ENCODE data around the gene ESPN.
"Not testable (repeated sequence)": the region's sequence is repeated elsewhere in the genome, so short reads cannot be mapped to it uniquely, and the experiment has no call there.

The ESPN gene

GRCh38 chr1:6424619-6425593 lies at the start of gene ESPN:
TSS of gene ESPN (plus strand) at chr1:6424776. CDS start at chr1:6424956, 180 bp downstream.
- no peak for DNase-seq

- DNase-seq, result no peak
Measured at GRCh38 chr1:6378096-6378746, 46.4 kb upstream of the ESPN start.

DNA sequence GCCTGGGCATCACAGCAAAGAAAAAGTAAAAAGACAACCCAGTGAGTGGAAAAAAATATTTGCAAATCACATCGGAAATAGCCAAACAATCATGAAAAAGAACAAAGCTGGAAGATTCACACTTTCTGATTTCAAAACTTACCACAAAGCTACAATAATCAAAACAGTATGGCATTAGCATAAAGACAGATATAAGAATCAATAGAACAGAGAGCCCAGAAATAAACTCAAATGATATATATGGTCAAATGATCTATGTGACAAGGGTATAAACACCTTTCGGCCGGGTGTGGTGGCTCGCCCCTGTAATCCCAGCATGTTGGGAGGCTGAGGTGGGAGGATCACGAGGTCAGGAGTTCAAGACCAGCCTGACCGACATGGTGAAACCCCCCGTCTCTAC lies 44.5 kb upstream of the ESPN start:
- DNase-seq, result no peak

- DNase-seq, result no peak
Measured at GRCh38 chr1:6384135-6384534, 40.4 kb upstream of the ESPN start.

DNA sequence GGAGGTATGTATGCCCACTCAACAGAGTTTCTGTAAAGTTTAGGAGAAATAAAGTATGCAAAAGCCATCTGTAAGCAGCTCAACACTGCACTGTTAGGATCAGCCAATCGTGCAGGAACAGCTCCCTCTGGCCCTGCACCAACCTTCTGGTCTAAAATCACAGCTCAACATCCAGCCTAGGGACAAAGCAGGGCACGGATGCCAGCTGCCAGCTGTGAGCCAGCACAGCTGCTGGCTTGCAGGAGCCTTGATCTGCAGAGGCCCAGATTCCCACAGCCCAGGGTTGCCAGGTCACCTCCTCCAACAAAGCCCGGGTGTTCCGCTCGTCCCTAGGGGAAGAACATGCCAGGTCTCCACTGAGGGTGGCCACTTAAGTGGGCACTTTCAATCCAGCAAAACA lies 39.6 kb upstream of the ESPN start:
- DNase-seq, result peak; percentile 58

DNA sequence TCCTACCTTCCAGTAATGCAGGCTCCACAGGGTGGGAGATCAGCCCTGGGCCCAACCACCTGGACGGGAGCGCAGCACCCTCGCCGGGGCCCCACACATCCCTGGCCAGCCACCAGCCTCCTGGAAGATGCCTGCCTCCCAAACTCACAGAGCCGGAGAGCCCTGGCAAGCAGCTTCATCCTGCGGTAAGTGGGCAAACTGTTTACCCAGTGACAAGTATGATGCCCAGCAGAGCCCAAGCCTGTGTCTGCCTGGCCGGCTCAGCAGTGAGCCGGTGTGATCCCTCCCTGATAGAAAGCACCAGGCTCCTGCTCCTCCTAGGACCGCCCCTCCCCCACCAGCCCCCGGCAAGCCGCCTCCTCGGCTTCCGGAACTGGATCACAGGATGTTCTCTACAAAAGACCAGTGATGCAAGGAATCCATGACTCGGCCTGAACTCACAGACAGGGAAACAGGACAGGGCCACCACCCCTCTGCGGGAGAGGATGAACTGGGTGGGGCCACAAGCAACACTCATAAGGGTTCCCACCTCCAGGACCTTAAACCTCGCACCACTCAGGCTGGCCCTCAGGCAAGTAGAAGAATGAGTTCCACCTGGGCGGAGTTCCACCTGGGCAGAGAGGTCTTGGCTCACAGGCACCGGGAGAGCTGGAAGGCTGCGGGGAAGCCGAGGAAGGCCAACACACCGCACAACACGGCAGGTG lies 38.9 kb upstream of the ESPN start:
- DNase-seq, result peak; percentile 79

DNA sequence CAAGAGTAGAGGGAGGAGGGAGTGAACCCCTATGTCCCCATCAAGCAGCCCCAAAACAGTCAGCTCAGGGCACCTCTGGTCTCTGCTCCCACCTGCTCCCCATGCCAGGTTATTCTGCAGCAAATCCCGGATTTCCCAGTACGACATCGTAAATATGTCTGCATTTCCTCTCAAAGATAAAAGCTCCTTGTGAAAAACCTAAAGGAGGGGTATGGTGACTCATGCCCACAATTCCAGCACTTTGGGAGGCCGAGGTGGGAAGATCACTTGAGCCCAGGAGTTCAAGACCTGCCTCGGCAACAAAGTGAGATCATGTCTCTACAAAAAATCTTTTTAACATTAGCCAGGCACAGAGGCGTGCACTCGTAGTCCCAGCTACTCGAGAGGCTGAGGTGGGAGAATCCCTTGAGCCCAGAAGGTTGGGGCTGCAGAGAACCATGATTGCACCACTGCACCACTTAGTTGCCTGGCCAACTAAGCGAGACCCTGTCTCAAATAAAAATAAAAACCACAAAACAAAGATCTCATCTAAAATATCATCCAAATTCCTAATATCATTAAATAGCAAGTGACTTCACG lies 38.1 kb upstream of the ESPN start:
- no peak for DNase-seq

DNA sequence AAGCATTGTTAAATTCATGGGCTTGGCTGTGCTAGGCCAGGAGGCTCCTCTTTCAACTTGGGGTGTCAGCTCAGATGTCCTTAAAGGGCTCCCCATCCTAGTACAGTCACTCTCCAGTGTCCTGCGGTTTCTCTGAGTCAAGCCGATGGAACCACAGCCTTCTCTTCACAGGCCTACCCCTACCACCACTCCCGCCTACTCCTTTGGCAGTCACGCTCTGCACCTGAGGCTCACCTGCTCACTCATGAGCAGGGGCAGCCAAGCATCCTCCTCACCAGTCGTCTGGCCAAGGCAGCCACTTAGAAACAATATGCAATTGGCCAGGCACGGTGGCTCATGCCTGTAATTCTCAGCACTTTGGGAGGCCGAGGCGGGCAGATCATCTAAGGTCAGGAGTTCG lies 34.6 kb upstream of the ESPN start:
- no peak for DNase-seq

GRCh38 chr1:6391951-6392808 lies 32.4 kb upstream of the ESPN start:
- DNase-seq, result peak; percentile 16

DNA sequence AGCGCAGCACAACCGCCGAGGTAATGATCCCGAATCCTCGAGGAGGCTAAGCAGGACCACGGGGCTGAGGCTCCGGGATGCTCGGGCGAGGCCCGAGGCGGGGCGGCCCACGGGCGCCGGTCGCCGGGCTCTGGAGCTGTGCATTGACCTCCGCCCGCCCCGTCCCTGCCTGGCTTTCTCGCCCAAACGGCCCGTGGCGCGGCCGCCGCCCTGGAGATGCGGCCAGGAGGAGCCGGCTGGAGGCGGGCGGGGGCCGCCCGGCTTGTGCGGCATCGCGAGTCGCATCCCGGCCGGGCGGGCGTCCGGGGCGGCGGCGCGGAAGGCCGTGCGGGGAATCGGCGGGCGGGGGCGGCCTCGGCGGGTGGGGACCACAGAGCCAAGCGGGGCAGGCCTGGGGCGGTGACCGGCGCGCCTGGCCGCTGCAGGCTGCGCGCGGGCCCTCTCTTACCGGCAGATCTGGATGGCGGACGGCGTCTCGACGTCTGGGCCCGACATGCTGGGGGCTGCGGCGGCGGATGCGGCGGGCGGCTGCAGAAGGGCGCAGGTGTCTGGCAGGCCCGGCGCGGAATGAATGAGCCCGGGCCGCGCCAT lies 31.7 kb upstream of the ESPN start:
- no peak for DNase-seq

DNA sequence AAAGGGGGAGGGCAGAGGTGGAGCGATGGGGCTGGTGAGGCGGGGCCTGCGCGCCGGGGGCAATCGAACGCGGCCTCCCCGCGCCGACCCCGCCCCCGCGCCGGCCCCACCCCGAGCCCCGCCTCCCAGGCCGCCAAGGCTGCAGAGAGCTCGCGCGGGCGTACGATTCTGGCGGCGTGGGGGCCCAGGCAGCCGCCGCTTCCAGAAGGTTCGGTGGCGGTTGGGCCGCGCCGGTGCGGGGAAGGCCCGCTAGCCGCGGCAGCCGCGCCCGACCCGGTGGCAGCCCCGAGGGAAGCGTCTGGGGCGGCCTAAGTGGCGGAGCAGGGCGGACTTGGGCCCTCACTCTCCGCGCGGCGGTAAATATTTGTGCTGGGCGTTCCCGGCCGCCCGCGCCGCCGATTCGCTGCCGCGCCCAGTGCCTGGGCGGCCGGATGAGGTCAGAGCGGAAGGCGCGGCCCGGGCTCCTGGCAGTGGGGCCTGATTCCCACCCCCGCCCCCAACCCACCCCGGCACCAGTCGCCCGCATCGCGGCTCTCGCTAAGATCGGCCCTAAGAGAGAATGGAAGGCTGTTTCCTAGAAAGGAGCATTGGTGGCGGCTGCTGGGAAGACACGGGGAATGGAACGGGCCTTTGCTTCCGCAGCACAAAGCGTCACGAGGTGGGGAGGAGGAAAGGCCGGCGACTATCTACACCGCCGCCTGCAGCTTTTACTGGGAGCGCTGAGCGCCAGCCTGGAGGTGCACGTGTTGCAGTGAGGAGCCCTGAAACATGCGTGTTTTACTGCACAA lies 31.0 kb upstream of the ESPN start, which contains the start of gene ACOT7:
Gene ACOT7 (minus strand): TSS at position 368 of the 788 bp plus-strand sequence. CDS start 368 bp downstream, outside the sequence.
- DNase-seq, result peak; percentile 85

DNA sequence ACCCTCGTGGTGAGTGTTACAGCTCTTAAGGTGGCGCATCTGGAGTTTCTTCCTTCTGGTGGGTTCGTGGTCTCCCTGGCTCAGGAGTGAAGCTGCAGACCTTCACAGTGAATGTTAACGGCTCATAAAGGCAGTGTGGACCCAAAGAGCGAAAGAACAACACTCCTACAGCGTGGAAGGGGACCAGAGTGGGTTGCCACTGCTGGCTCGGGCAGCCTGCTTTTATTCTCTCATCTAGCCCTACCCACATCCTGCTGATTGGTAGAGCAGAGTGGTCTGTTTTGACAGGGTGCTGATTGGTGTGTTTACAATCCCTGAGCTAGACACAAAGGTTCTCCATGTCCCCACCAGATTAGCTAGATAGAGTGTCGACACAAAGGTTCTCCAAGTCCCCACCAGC lies 29.4 kb upstream of the ESPN start:
- not testable (repeated sequence) for DNase-seq

DNA sequence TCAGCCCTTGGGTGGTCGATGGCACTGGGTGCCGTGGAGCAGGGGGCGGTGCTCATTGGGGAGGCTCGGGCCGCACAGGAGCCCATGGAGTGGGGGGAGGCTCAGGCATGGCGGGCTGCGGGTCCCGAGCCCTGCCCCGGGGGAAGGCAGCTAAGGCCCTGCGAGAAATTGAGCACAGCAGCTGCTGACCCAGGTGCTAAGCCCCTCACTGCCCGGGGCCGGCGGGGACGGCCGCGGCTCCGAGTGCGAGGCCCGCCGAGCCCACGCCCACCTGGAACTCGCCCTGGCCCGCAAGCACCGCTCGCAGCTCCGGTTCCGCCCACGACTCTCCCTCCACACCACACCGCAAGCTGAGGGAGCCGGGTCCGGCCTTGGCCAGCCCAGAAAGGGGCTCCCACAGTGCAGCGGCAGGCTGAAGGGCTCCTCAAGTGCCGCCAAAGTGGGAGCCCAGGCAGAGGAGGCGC lies 28.8 kb upstream of the ESPN start:
- not testable (repeated sequence) for DNase-seq

DNA sequence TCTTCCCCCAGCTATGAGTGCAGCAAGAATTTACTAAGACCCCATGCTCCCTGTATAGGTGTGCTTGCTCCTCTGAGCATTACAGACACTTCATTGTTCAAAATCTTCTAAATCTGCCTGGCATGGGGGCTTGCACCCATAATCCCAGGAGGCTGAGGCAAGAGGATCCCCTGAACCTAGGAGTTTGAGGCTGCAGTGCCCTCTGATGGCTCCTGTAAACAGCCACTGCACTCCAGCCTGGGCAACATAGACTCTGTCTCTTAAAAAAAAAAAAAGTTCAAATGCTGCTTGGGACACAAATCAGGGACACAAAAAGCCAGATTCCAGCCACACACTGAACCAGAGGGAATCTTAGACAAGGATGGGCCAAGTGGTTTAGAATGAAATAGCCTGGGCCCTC lies 27.6 kb upstream of the ESPN start:
- DNase-seq, result no peak

DNA sequence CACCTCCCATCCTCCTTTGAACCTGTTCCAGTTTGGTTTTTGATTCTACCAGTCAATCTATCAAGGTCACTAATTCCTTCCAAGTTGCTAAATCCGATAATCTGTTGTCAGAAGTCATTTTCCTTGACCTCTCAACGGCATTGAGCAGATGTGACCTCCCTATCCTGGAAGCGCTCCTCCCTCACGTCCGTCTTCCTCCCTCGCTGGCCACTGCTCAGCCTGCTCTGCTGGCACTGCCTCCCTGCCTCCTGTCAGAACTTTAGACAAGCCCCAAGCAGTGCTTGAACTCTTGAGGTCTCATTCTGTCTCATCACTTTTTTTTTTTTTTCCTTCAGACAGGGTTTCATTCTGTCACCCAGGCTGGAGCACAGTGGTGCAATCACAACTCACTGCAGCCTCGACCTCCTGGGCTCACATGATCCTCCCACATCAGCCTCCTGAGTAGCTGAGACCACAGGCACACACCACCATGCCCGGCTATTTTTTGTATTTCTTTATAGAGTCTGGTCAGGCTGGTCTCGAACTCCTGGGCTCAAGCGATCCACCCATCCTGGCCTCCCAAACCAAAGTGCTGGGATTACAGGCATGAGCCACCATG lies 26.6 kb upstream of the ESPN start:
- no peak for DNase-seq

GRCh38 chr1:6399294-6399693 lies 25.3 kb upstream of the ESPN start:
- no peak for DNase-seq

DNA sequence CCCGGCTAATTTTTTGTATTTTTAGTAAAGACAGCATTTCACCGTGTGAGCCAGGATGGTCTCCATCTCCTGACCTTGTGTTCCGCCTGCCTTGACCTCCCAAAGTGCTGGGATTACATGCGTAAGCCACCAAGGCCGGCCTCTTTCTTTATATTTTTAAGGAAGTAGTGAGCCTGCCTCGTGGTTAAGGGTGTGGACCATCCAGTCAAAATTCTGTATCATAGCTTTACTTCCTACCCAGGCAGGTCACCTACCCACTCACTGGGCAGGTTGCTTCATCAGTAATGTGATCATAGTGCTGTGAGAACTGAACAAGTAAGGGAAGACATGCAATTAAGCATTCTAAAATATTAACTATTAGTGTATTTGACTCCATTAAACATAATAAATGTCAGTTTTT lies 22.9 kb upstream of the ESPN start:
- DNase-seq, result no peak

DNA sequence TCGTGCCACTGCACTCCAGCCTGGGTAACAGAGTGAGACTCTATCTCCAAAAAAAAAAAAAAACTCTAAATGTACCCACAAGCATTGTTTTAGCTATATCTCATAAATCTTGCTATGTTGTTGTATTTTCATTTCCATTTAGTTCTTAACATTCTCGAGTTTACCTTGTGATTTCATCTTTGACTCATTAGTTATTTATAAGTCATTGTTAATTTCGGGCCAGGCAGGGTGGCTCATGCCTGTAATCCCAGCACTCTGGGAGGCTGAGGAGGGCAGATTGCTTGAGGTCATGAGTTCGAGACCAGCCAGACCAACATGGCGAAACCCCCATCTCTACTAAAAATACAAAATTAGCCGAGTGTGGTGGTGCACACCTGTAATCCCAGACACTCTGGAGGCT lies 16.6 kb upstream of the ESPN start:
- DNase-seq, result no peak

GRCh38 chr1:6409053-6409452 lies 15.5 kb upstream of the ESPN start:
- no peak for DNase-seq

- no peak for DNase-seq
Measured at GRCh38 chr1:6409733-6410132, 14.8 kb upstream of the ESPN start.

Data from NCI-H1105 (cell line).